Right lobe of liver (tissue), 6 donors: ENCODE data around the gene VPS52. TPM values are rescaled to one million over a fixed set of nuclear protein-coding genes. Genes with fewer than 3 reads are reported as not detected.

Experiments used
- ATAC-seq, 4 donors: fragments of 200-7000 bp; cut with Tn5 transposase; one replicate each; pipeline ENCODE4 v1.9.1; 2020; ENCODE audit warnings: mild to moderate bottlenecking in 4 of 4, moderate library complexity in 4 of 4
- DNase-seq, 3 donors: peaks; one replicate each; pipeline ENCODE4 v3.0.0-alpha.2; 2020
- H3K27ac ChIP-seq, 3 donors: fragments of 200-600 bp; one replicate each; pipeline ENCODE4 v1.8.0; 2022
- H3K27me3 ChIP-seq, 2 donors: fragments of 200-600 bp; one replicate each; pipeline ENCODE4 v1.8.0; 2022
- H3K36me3 ChIP-seq, 4 donors: fragments of 200-600 bp; sonication (generic) in 1 of 4; one replicate each; pipeline versions ENCODE4 v1.5.1 to v1.8.0; 2017 to 2022; ENCODE audit warnings: control low read depth in 1 of 4
- H3K4me1 ChIP-seq, 4 donors: fragments of 200-600 bp; sonication (generic) in 1 of 4; one replicate each; pipeline versions ENCODE4 v1.5.1 to v1.8.0; 2017 to 2022; ENCODE audit warnings: control low read depth in 1 of 4
- H3K4me3 ChIP-seq, 3 donors: fragments of 200-600 bp; one replicate each; pipeline ENCODE4 v1.8.0; 2022
- H3K9me3 ChIP-seq, 4 donors: fragments of 200-600 bp; sonication (generic) in 1 of 4; one replicate each; pipeline versions ENCODE4 v1.5.1 to v1.8.0; 2017 to 2022; ENCODE audit warnings: control low read depth in 1 of 4
- CTCF ChIP-seq, 4 donors: fragments of 200-600 bp in 3 of 4; fragments of 450-650 bp in 1 of 4; IDR thresholded peaks; one replicate each; pipeline versions ENCODE4 v1.5.1 to v1.8.0; 2016 to 2022; ENCODE audit warnings: antibody characterized with exemption in 4 of 4, mild to moderate bottlenecking in 2 of 4
- POLR2A ChIP-seq: fragments of 450-650 bp; IDR thresholded peaks from one replicate; pipeline ENCODE4 v1.6.1; 2017; ENCODE audit warnings: antibody characterized with exemption, mild to moderate bottlenecking
- WGBS: methylation state at CpG from one replicate; pipeline ENCODE4 v1.1.6; 2018; ENCODE audit warnings: low coverage, low lambda C conversion rate; ENCODE audit not compliant: insufficient coverage; ENCODE audit errors: missing lambda C conversion rate; 5-methylcytosine and 5-hydroxymethylcytosine counted together
- intact Hi-C, 2 donors: fragments of 100-400 bp; cut with DNase I; formaldehyde crosslinking; loops; one replicate each; pipeline versions ENCODE4 v1.11.2 to v1.14.1; 2022
- total RNA-seq, 6 experiments: library from RNA; depleted of rRNA in 2 of 6; stranded (reverse); fragments of >200 nt in 2 of 6; fragmentation: NEBNext Ultra II Directional in 3 of 6; extraction: Animal tissue kit (Norgen Biotek cat#: 25700) in 3 of 6; gene quantifications; one replicate each; pipeline versions ENCODE4 v1.1.0 to v1.2.4, GENCODE V29; 2016 to 2023
- donor health status: DM: no; HTN: yes; CAD: no.
- donor health status: DM: no; HTN: no; CAD: no.
- donor health status: DM: no; HTN: no; CAD: no.
- donor health status: DM: no; HTN: yes; CAD: no.
- donor health status: DM: no; HTN: yes; CAD: no.

Gene VPS52
- total RNA-seq, 6 experiments from 2014 or later = 16.4 to 35.1 (median 27.5) TPM

DNA sequence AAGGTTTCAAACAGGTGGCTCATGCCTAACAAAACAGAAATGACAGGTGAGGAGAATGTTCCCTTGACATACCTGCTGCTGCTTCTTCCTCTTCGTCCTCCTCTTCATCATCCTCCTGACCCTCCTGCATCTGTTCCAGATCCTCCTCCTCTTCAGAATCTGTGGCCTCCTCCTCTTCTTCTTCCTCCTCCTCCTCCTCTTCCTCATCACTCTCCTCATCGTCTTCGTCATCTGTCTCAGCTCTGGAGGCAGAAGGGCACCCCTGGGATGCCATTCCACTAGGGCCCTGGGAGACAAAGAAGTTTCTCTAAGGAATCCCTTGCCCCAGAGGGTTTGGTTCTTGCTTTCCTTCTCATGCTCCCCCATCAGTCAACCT is 48.3 kb upstream of the VPS52 start:
- Histone ChIP-seq H3K9me3 (no peaks in the 10 kb centered on the region), H3K4me1 (peaks cover 0 to 51% (median 12%) of the 10 kb centered on the region in 4 donors), H3K27ac (peak overlapping the region; percentile 19 to 80 (median 76)), H3K27me3 (no peaks in the 10 kb centered on the region), H3K36me3 (peaks cover 0 to 24% (median 6%) of the 10 kb centered on the region in 4 donors), H3K4me3 (no peak overlapping the region)
- intact Hi-C loops = no loop called here
- no peak for DNase-seq
- no peak for TF ChIP-seq CTCF (IDR thresholded peaks at IDR 0.05)
- no peak for TF ChIP-seq POLR2A
- 92% methylated on average over 3 of the region's 3 CpGs for WGBS
- ATAC-seq = no peak

DNA sequence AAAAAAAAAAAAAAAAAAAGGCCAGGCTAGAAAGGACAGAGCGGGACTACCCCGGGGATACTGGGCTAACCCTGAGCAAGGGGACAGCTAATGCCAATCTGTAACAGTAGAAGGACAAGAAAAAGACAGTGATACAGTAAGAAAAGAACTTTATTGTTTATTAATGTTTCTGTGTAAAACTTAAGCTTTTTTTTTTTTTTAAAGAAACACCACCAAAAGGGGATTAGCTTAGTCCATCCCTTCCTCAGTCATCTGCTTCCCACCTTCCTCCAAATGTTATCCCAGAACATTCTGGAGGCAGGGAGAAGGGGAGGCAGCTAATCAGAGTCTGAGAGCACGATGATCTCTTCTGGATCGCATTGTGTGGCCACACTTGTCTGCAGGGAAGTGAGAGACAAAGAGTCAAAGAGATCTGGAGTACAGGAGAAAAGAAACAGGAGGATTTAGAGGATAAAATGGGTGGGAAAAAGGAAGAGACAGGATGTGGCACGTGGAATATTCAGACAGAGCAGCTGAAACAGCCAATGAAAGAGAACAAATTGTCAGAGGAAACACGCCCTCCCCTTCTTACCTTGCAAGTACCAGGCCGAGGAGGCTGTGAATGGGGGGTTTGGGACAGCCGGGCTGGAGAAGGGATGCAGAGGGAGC is 46.9 kb upstream of the VPS52 start:
- no peak for ATAC-seq
- peaks cover 0 to 53% (median 12%) of the 10 kb centered on the region in 4 donors for H3K4me1 ChIP-seq
- H3K36me3 ChIP-seq = peaks cover 0 to 24% (median 6%) of the 10 kb centered on the region in 4 donors
- H3K4me3 ChIP-seq = peak overlapping the region; percentile 49 to 52 (median 51)
- no peaks in the 10 kb centered on the region for H3K9me3 ChIP-seq
- TF ChIP-seq CTCF (IDR thresholded peaks at IDR 0.05) (no peak), POLR2A (no peak)
- intact Hi-C loops = no loop called here
- H3K27me3 ChIP-seq = no peaks in the 10 kb centered on the region
- peak overlapping the region; percentile 60 to 66 (median 63) for H3K27ac ChIP-seq
- 58% methylated on average over 7 of the region's 8 CpGs for WGBS
- no peak for DNase-seq

- Histone ChIP-seq H3K4me3 (peak within 1 kb of the TSS; percentile 49 to 52 (median 51)), H3K9me3 (no peaks in the 10 kb centered on the region), H3K27me3 (no peaks in the 10 kb centered on the region), H3K36me3 (peaks cover 0 to 24% (median 6%) of the 10 kb centered on the region in 4 donors), H3K4me1 (peaks cover 0 to 52% (median 12%) of the 10 kb centered on the region in 4 donors), H3K27ac (peak within 1 kb of the TSS; percentile 60 to 66 (median 63))
- intact Hi-C loops = no loop called here
- TF ChIP-seq POLR2A (no peak), CTCF (IDR thresholded peaks at IDR 0.05) (no peak)
- peak; percentile 58 to 84 (median 77) for ATAC-seq
- 2% methylated on average over 44 of the region's 44 CpGs for WGBS
- peak; percentile 98 to 99 (median 98) for DNase-seq
Measured at GRCh38 chr6:33317669-33318425, 46.2 kb upstream of the VPS52 start, which contains the start of gene ZBTB22. Gene ZBTB22 (minus strand): TSS chr6:33317744. CDS start chr6:33316916, 828 bp downstream.

DNA sequence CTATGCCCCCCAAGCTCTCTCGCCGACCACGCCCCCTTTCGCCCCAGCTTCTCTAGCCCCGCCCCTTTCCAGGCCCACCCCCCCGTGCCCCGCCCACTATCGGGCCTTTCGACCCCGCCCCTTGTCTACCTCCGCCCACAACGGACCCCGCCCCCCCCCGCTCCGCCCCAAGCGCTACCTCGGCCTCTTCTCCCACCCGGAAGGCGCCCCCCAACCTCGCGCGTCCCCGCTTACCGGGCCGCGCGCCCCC is 45.7 kb upstream of the VPS52 start:
- peaks cover 0 to 55% (median 12%) of the 10 kb centered on the region in 4 donors for H3K4me1 ChIP-seq
- H3K27ac ChIP-seq = peak overlapping the region; percentile 60 to 66 (median 63)
- peak in 3 of 4 donors; percentile 0 to 3 (median 1) for ATAC-seq
- DNase-seq = no peak
- H3K9me3 ChIP-seq = no peaks in the 10 kb centered on the region
- TF ChIP-seq CTCF (IDR thresholded peaks at IDR 0.05) (no peak), POLR2A (no peak)
- H3K4me3 ChIP-seq = peak overlapping the region; percentile 49 to 52 (median 51)
- 2% methylated on average over 24 of the region's 27 CpGs for WGBS
- H3K36me3 ChIP-seq = peaks cover 0 to 24% (median 6%) of the 10 kb centered on the region in 4 donors
- intact Hi-C loops = no loop called here
- H3K27me3 ChIP-seq = no peaks in the 10 kb centered on the region
